ENCODE results near the gene CCPG1.
"Not testable (repeated sequence)": the region's sequence is repeated elsewhere in the genome, so short reads cannot be mapped to it uniquely, and the experiment has no call there.

CCPG1 gene

GRCh38 chr15:55408012-55408928 lies at the start of gene CCPG1, which contains the start of gene PIERCE2:
CCPG1 (minus strand) TSS chr15:55408359; CDS start chr15:55389424, 18,935 bp downstream.
PIERCE2 (plus strand) TSS chr15:55408495; CDS start chr15:55408769, 274 bp downstream.
- peak; percentile 97 for DNase-seq (ENCODE audit: low spot score)

- no peak for DNase-seq (ENCODE audit: low spot score)
Measured at GRCh38 chr15:55457401-55458022, 49.4 kb upstream of the CCPG1 start.

DNA sequence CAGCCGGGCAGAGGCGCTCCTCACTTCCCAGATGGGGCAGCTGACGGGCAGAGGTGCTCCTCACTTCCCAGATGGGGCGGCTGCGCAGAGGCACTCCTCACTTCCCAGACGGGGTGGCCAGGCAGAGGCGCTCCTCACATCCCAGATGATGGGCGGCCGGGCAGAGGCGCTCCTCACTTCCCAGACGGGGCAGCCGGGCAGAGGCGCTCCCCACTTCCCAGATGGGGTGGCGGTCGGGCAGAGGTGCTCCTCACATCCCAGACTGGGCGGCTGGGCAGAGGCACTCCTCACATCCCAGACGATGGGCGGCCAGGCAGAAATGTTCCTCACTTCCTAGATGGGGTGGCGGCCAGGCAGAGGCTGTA lies 38.9 kb upstream of the CCPG1 start:
- not testable (repeated sequence) for DNase-seq (ENCODE audit: low spot score)

DNA sequence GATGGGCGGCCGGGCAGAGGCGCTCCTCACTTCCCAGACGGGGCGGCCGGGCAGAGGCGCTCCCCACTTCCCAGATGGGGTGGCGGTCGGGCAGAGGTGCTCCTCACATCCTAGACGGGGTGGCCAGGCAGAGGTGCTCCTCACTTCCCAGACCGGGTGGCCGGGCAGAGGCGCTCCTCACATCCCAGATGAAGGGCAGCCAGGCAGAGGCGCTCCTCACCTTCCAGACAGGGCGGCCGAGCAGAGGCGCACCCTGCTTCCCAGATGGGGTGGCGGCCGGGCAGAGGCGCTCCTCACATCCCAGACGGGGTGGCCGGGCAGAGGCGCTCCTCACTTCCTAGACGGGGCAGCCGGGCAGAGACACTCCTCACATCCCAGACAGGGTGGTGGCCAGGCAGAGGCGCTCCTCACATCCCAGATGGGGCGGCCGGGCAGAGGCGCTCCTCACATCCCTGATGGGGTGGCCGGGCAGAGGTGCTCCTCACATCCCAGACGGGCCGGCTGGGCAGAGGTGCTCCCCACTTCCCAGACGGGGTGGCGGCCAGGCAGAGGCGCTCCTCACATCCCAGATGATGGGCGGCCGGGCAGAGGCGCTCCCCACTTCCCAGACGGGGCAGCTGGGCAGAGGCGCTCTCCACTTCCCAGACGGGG lies 38.3 kb upstream of the CCPG1 start:
- DNase-seq (ENCODE audit: low spot score) = not testable (repeated sequence)

DNA sequence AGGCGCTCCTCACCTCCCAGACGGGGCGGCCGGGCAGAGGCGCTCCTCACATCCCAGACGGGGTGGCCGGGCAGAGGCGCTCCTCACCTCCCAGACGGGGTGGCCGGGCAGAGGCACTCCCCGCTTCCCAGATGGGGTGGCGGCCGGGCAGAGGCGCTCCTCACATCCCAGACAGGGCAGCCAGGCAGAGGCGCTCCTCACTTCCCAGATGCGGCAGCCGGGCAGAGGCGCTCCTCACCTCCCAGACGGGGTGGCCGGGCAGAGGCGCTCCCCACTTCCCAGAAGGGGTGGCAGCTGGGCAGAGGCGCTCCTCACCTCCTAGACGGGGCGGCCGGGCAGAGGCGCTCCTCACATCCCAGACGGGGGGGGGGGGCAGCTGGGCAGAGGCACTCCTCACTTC lies 37.8 kb upstream of the CCPG1 start:
- DNase-seq (ENCODE audit: low spot score) = not testable (repeated sequence)

DNA sequence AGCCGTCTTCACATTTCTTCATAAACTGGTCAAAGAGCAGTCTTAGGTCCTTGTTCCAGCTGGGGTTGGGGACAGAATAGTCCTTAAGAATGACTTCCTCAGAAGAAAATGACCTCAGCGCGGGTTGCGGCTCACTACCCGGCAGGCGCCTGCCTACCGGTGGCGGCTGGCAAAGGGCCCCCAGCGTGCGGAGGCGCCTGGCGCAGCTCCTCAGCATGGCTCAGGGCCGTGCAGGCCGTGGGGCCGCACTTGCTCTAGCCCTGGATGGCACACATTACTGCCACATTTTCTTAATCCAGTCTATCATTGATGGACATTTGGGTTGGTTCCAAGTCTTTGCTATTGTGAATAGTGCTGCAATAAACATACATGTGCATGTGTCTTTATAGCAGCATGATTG lies 35.0 kb upstream of the CCPG1 start:
- DNase-seq (ENCODE audit: low spot score) = not testable (repeated sequence)

- peak; percentile 52 for DNase-seq (ENCODE audit: low spot score)
Measured at GRCh38 chr15:55434989-55435825, 27.0 kb upstream of the CCPG1 start.

- DNase-seq (ENCODE audit: low spot score) = no peak
Measured at GRCh38 chr15:55422089-55422488, 13.9 kb upstream of the CCPG1 start.

- no peak for DNase-seq (ENCODE audit: low spot score)
Measured at GRCh38 chr15:55420171-55420866, 12.2 kb upstream of the CCPG1 start.

- not testable (repeated sequence) for DNase-seq (ENCODE audit: low spot score)
Measured at GRCh38 chr15:55417678-55418077, 9.5 kb upstream of the CCPG1 start.

DNA sequence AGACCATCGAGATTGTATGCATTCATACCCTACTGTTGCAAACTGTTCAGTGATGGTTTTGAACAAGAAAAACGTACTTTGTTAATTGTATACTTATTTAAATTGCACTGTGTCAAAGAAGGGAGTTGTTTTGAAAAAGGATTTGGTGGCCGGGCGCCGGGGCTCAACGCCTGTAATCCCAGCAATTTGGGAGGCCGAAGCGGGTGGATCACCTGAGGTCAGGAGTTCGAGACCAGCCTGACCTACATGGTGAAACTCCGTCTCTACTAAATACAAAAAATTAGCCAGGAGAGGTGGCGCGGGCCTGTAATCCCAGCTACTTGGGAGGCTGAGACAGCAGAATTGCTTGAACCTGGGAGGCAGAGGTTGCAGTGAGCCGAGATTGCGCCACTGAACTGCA lies 817 bp upstream of the CCPG1 start:
- not testable (repeated sequence) for DNase-seq (ENCODE audit: low spot score)

GRCh38 chr15:55407498-55408011 lies 604 bp downstream of the CCPG1 start:
- DNase-seq (ENCODE audit: low spot score) = no peak

DNA sequence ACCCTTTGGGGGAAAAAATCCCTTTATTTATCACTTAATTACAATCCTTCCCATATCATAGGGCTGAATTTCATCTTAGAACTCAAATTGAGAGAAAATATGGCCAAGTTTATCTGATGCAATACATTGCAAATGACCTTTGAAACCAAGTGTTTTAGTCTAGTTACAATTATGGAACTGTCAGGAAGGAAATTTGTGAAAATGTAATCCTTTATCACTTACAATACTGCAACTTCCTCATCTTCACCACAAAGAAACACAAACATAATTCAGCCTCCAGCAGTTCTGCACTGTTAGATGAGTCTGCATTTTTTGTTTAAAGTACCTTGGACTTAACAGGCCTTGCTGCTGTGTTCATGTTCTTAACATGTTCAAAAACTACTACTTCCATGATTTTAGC lies 4.6 kb downstream of the CCPG1 start:
- peak; percentile 9 for DNase-seq (ENCODE audit: low spot score)

DNA sequence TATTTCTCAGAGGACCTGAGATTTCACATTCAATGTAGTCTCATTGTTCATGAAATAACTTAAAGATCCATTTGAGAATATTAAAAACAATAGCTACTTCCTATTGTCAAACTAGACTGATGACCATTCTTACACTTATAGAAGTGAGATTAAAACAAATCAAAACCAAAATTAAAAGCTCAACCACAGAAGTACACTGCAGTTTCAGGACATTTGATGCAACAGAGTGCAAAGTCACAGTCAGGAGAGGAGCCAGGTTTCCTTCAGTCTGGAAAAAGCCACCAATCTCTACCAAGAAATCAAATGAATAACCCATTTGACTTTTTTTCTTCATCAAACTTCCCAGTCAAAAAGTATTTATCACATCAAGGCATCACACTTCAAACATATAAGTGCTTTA lies 5.5 kb downstream of the CCPG1 start:
- DNase-seq (ENCODE audit: low spot score) = no peak

DNA sequence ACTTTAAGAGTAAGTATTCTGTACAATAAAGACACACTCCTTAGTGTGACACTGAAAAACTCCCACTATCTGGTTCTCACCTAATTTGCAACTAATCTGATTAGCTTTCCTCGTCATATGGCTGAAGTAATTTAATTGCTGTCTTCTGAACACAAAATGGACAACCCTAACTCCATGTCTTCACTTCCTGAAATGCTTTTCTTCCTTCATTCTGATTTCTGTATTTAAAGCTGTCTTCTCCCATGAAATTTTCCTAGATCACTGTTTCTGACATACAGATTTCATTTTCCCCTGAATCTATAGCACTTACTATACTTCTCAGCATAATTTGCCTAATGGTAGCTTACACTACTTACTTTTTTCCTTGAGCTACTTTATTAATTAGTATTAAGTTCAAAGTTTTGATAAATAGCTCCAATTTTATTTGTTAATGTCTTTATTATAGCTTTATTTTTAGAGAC lies 6.3 kb downstream of the CCPG1 start:
- no peak for DNase-seq (ENCODE audit: low spot score)

GRCh38 chr15:55400050-55400449 lies 8.1 kb downstream of the CCPG1 start:
- not testable (repeated sequence) for DNase-seq (ENCODE audit: low spot score)

- no peak for DNase-seq (ENCODE audit: low spot score)
Measured at GRCh38 chr15:55398243-55398642, 9.9 kb downstream of the CCPG1 start.

GRCh38 chr15:55394694-55395093 lies 13.5 kb downstream of the CCPG1 start:
- DNase-seq (ENCODE audit: low spot score) = no peak

DNA sequence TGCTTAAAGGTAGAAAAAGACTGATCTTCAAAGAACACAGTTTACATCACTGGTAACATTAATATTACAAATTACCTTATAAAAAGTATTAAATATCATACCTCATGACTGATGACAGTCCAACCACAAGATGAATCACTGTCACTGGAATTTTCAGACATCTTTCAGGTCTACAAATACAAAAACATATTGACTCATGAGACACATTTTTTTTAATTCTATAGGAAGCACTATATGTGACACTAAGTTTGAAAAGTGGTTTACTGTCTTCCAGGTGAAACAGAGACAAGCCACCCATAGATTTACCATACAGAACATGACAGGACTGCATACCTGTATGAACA lies 18.9 kb downstream of the CCPG1 start:
- DNase-seq (ENCODE audit: low spot score) = peak; percentile 22

GRCh38 chr15:55387027-55387426 lies 21.1 kb downstream of the CCPG1 start:
- no peak for DNase-seq (ENCODE audit: low spot score)

- DNase-seq (ENCODE audit: low spot score) = no peak
Measured at GRCh38 chr15:55383687-55384086, 24.5 kb downstream of the CCPG1 start.
